IPS DF 4.7 (cell line): Measurements from ENCODE around the gene SEMA4G.

Source experiments
- DNase-seq: peaks from one replicate; pipeline ENCODE4 v3.0.0-alpha.2; 2013; ENCODE audit warnings: low spot score; ENCODE audit errors: extremely low read depth

SEMA4G gene

DNA sequence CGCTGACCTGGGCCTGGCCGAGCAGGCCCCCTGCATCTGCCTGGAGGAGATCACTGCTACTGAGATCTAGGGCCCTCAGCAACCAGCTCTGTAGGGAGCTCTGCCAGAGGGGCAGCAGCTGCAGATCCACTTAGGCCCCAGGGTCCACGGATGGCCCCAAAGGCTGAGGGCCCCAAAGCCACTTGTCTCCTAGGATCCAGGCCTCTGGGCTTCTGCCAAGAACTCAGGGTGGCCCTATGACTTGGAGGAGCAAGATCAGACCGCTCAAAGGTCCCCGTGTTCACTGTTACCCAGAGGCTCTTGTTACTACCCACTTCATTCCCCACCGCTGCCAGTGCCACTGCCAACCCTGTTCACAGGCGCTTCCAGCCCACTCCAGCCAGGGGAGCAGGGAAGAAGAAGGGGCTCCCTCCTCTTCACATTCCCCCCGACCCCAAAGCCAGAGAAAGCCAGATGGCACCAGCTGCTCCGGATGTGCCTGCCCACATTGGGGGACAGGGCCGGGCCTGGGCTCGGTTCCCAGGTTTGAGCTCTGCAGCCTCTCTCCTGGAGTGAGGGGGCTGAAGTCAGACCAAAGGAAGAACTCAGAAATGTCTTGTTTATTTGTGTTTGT, 37.9 kb downstream of the SEMA4G start:
- no peak for DNase-seq

DNA sequence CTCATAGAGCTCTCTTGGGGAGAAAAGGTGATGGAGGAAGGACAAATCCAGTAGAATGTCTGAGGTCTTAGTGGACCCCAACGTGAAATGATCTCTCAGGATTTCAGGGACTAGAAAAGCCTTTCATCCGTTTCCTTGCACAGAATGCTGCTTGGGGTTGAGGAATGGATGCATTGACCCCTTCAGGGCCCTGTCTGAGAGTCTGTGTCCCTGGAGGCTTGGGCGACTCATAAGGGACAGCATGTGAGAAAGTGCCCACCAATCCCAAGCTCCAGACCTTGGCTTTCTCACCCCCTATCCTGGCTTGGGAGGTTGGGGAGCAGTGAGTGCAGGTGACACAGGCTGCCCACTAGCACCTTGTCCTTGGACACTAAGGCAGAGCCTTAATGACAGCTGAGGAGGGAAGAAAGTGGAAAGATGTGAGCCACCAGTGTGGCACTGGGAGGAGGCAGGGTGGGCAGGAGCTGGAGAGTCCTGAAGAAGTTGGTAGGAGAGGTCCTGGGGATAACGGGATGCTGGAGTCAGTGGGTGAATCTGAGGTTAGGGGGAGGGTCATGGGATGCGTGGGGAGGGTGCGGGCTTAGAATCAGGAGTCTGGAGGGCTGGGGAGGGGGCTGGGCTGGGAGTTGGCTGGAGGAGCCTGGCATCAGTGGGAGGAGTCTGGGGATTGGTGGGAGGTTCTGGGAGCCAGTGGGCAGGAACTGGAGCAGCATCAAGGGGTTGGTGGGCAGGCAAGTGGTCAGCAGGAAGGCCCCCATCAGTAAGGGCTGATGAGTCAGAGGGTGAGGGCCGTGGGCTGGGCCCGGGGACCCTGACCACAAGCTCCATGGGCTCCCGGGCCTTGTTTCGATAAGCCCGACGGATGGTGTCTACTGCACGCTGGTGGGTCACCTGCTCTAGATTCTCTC, 38.9 kb downstream of the SEMA4G start:
- no peak for DNase-seq

DNA sequence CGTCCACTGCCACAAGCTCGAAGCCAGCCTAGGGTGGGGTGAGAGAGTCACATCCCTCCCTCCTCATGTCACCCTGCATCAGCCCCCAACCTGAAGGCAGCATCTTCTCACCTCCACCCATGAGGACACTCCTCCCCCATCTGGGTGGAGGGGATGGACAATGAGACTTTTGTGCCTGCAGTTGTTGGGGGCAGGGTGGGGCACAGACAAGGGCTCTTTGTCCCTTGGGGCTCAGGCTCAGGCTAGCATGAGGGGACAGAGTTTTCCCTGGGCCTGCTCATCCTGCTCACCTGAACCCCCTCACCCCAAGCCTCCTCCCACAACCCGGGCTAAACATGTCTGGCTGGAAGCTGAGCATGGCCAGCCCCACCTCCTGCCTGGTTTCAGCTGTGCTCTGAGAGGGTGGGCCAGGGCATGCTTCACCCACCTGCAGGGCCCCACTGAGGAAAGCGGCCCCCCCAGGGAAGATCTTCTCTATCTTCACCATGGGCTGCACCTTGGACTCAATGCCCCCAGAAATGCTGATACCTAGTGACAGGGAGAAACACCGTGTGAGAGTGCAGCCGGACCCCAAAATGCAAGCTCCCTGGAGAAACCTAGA, 39.6 kb downstream of the SEMA4G start:
- no peak for DNase-seq

DNA sequence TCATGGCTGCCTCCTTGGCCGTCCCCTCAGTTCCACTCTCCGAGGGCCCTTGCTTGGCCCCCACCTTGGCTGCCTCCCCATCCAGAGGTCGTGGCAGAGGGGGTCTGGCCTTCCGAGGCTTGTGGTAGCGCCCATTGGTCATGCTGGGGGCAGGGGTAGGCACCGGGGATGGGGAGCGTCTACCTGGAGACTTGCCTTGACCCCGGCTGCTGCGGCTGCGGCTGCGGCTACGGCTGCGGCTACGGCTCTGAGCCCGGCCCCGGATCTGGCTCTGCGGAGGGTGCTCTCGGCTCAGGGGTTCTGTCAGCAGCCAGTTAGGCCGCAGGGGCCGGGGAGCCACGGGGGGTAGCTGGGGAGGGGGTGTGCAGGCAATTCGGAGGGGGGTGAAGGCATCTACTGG, 41.0 kb downstream of the SEMA4G start:
- DNase-seq: no peak

DNA sequence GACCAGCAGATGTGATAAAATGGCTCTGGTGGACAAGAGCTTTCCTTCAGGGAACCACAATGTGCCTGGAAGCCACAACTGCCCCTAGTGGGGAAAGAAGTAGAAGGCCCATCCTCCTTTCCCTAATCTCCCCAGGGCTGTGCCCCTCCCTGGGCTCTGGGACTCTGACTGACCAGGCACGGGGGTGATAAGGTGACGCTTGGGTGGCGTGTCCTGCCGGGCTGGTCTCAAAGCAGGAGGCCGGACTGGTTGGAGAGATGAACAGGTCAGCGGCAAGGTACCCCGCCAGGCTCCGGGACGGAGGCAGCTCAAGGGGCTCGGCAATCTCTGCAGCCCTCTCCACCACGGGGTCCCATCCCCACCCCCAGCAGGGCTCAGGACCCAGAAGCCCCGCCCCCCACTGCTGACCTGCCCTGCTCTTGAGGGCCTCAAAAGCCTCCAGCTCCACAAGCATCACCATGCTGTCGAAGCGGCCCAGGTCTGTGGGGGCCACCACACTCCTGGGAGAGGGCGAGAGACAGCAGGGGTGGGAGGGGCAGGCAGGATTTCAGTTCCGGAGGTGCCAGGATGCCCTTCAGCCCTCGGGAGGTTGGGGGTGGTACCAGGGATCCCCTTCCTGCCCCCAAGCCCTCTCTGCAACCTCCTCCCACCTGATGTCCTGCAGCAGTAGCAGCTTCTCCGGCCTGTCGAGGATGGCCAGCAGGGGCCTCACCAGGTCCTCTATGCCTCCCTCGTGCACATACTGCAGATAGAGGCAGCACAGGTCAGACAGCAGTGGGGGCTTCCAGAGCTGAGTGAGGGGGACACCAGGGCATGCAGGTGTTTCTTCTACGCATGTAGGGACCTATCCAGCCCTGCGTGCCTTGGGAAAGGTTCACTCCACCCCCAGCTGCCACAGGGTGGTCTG, 42.5 kb downstream of the SEMA4G start:
- DNase-seq: no peak

DNA sequence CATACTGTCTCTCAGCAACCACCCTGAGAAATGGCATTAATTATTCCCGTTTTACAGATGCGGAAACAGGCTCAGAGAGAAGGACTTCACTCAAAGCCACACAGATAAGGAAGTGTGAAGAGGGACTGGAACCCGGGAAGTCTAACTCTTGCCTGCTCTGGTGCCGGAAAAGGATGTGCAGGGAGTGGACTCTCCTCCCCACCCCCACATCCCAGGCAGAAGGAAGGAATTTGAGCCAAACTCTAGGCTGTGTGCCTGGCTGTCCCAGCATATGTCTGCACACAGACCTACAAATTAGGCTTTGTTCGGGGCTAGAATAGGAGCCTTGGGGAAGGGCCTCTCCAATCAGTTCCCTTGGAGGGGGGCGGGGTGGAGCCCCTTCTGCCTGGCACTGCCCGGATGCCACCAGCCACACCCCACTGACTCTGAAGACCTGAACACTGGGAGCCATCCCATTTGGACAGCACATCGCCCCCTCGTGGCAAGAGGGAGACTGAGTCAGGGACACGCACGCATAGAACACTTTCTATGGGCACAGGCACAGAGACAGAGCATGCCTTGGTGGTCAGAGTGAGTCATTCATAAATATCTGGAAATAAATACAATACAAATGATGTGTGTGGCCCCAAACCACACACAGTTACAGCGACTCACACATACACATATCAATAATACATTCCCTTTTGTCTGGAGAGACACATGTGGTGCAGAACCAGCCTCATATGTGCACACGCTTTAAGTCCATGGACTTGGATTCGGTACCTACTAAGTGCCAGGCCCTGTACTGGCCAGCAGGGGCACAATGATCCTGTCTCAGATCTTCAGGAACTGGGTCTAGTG, 43.4 kb downstream of the SEMA4G start:
- no peak for DNase-seq

DNA sequence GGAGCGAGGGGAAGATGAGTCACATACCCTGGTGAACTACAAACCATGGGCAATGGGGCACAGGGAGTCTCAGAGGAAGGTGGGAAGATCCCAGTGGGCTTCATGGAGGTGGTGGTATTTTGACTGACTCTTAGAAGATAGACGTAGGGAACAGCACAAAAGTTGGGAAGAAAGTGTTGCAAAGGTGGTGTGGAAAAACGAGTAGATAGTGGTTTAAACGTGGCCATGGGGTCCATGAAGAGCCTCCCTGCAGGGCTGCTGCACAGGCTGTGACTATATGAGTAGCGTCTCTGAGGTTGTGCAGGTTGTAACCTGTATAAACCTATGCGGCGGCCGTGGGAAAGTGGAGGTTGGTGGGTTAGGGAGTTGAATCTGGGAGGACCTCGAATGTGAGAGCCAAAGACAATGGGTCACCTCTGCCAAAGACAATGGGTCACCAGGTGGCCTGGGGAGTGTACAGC, 44.1 kb downstream of the SEMA4G start:
- DNase-seq: no peak

DNA sequence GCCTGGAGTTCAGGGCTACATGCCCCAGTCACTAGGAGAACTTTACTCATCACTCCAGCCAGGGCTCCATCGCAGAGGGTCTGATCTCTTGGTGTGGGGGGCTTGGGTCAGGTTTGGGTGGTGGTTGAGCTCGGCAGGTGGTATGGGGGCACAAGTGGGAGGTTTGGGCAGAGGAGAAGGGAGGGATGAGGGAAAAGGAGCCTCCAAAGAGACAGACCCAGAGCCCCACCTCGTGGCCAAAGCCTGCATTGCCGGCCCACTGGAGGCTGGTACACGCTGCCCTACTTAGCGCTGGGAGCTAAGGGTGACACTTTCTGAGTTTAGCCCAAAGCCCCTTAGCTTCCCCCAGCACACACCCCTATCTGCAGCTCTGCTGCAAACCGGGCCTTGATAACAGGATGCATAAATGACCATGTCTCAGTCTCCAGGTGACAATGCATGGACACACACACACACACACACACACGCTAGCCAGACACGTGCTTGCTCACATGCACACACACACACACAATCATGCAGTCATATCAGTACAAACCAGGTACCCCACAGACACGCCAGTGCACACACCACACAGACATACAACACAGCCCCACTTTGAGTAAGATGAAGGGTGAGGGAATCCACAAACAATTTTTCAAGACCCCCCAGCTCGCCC, 45.1 kb downstream of the SEMA4G start:
- DNase-seq: no peak

DNA sequence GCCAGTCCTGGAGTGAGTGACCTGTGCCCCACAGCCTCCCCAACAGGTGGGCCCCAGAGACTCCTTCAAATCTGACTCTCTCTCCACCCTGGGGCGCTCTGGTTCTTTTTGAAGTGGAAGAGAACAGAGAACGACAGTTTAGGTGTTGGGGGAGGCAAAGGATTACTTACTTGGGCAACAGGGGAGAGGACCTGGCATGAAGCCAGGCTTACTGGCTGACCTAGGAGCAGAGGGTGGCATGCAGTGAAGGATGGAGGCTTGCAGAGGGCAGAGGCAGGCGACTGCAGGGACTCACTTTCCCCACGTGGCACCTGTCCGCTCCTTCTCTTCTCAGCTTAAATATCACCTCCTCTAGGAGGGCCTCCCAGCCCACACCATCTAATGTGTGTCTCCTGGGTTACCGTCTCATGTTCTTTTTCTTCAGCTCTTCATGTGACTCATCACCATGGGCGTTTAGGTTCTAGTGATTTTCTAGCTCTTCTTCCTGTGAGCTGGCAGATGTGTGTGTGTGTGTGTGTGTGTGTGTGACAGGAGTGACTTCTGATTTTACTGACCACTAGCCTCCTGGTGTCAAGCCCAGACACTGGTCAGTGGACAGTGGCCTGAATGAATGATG, 45.8 kb downstream of the SEMA4G start:
- DNase-seq: no peak

DNA sequence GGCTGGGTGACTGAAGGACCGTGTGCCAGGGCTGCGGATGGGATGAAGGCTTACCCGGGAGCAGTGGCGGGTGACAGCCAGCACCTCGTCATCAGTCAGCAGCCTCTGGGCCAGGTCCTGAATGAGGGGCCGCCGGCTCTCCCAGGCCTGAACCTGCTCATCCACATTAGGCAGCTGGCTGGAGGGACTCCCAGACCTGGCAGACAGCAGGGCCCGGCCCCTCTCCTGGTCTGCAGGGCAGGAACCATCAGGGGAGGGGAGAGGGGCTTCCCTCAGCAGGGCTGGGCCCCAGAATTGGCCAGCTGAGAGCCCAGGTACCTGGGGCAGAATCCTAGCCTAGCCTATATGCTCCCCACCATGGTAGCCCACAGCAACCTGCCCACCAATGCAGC, 46.3 kb downstream of the SEMA4G start:
- no peak for DNase-seq

DNA sequence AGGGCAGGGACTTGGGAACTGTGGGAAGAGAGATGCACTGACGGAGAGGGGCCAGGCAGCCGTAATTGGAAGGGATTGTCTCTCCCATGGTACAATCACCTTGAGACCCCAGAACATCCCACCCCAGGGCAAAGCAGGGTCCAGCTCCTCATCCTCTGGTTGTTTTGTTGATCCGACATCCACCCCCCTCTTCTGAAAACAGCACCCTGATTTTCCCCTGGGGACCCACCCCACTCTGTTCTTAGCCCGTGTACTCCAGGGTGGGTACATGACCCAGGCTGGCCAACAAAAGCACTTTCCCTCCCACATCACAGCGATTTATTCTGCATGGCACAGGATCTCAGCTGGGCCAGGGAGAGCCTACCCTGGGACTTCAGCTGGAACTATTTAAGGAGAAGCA, 47.5 kb downstream of the SEMA4G start:
- DNase-seq: no peak

DNA sequence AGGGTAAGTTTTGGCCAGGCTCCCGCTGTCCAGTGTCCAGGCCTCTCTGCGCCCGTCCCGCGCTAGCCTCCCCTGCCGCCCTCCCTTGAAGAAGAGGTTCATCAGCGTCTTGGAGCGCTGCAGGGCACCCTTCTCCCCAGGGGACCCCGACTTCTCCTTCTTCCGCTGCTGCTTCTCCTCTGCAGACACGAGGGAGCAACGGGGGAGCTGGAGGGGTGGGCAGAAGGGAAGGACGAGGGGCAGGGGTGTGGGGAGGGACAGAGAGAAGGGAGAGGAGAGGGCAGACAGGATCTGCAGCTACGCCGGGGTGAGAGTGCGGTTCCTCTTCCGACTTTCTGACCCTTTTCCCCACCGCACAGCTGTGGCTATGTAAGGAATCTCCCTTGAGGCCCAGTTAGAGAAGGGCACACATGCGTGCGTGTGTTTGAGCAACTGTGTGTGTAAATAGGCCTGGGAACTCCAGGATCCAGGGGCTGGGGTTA, 48.9 kb downstream of the SEMA4G start:
- no peak for DNase-seq

DNA sequence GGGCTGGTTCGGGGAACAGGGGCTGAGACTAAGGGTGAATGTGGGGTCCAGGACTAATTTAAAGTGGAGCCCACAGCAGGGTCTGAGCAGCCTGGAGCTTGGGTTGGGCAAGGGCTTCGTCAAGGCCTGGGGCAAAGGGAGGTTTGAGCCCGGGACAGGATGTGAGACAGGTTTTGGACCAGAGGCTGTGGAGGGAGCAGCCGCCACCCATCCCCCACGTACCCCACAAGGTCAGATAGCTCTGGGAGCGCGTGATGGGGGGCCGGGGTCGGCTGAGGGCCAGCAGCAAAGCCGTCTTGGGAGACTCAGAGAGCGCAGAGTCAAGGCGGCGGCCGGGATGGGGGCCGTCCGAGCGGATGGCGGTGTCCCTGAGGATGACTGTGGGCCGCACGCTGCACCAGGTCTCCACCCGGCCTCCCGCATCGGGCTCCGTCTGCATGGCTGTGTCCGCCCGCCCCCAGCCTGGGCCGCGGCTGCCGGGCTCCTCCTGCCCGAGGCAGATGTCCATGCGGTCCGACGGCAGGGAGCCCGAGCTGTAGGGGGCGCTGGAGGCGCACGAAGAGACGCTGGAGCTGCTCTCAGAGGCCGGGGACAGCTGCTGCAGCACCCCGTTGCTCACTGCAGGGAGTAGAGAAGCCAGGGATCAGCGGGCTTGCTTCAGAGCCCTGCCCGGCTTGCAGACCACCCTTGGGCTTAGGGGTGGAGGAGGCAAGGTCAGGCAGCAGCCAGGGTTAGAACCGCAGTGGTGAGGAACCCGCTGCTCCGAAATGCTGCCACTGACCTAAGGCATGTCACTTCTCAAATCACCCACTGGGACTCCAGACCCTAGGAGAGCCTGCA, 49.5 kb downstream of the SEMA4G start:
- DNase-seq: no peak
